Measurements from ENCODE around the gene TIFAB.

The TIFAB gene

GRCh38 chr5:135433681-135434426 is 18.3 kb downstream of the TIFAB start:
- DNase-seq = no peak
- H3K36me3 ChIP-seq = no peaks in the 10 kb centered on the region
- H3K4me3 ChIP-seq (ENCODE audit: low read depth, low read length) = no peak overlapping the region
- no peaks in the 10 kb centered on the region for H3K9me3 ChIP-seq (ENCODE audit: severe bottlenecking)
- H3K27me3 ChIP-seq (ENCODE audit: insufficient read depth, low read depth, severe bottlenecking) = no peaks in the 10 kb centered on the region
- no peak overlapping the region for H3K27ac ChIP-seq
- TF ChIP-seq, protein P1, sequence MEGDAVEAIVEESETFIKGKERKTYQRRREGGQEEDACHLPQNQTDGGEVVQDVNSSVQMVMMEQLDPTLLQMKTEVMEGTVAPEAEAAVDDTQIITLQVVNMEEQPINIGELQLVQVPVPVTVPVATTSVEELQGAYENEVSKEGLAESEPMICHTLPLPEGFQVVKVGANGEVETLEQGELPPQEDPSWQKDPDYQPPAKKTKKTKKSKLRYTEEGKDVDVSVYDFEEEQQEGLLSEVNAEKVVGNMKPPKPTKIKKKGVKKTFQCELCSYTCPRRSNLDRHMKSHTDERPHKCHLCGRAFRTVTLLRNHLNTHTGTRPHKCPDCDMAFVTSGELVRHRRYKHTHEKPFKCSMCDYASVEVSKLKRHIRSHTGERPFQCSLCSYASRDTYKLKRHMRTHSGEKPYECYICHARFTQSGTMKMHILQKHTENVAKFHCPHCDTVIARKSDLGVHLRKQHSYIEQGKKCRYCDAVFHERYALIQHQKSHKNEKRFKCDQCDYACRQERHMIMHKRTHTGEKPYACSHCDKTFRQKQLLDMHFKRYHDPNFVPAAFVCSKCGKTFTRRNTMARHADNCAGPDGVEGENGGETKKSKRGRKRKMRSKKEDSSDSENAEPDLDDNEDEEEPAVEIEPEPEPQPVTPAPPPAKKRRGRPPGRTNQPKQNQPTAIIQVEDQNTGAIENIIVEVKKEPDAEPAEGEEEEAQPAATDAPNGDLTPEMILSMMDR (IDR thresholded peaks at IDR 0.05; ENCODE audit: low read depth, low read length) = no peak

- H3K27me3 ChIP-seq (ENCODE audit: insufficient read depth, low read depth, severe bottlenecking) = no peaks in the 10 kb centered on the region
- H3K9me3 ChIP-seq (ENCODE audit: severe bottlenecking) = no peaks in the 10 kb centered on the region
- no peak overlapping the region for H3K4me3 ChIP-seq (ENCODE audit: low read depth, low read length)
- TF ChIP-seq, protein P1 (IDR thresholded peaks at IDR 0.05; ENCODE audit: low read depth, low read length) = no peak
- no peak overlapping the region for H3K27ac ChIP-seq
- no peaks in the 10 kb centered on the region for H3K36me3 ChIP-seq
- DNase-seq = no peak
Measured at GRCh38 chr5:135432113-135432512, 20.0 kb downstream of the TIFAB start.

DNA sequence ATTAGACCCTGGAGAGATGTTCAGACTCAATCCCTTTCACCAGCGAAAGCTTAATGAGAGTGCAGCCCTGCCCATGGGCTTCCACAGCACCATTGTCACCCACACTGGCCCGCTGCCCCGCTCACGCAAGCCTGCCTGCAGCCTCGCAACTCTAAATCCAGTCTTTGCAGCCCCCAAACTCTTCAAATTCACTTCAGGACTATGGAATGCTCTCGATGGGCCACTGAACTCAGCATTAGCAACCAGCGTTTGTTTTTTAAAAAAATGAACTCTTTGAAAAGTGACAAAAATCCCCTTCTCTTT is 22.1 kb downstream of the TIFAB start:
- Histone ChIP-seq H3K4me3 (ENCODE audit: low read depth, low read length) (no peak overlapping the region), H3K27ac (no peak overlapping the region), H3K27me3 (ENCODE audit: insufficient read depth, low read depth, severe bottlenecking) (no peaks in the 10 kb centered on the region), H3K9me3 (ENCODE audit: severe bottlenecking) (no peaks in the 10 kb centered on the region), H3K36me3 (no peaks in the 10 kb centered on the region)
- no peak for DNase-seq
- TF ChIP-seq, protein P1 (IDR thresholded peaks at IDR 0.05; ENCODE audit: low read depth, low read length) = no peak

DNA sequence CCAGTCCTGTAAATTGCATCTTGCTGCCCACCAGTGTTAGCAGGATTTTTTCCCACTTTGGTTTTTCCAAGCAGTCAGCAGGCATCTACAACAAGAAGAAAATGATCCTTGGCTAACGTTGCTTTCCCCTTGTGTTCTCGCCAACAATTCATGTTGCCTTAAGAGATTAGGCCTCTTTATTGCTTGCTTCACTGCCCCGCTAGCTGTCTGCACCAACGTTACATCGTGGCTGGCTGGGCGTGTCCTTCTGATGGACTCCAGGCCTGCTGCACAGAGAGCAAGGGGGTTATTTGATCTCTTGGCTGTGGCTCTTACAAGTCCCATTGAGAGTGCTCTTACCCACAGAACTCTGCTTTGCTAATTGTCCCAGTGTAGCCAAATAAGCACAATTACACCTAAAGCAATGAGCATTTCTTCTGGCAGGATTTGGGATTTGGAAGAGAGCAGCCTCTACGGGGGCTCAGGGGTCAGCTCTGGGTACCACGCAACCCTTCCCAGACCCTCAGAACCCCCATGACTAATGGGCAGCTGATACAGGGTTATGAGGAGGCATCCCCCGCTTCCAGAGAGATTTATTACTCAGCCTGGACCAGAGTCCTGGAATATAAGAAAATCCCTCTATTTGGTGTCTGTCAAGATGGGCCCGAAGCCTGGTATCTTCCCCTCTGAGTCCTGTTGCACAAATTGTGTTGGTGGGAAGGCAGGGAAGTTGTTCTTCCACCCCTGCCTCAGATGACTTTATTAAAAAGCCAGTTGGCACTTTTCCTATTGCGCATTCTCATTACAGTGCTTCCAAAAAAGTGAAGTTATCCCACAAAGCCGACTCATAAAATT is 22.6 kb downstream of the TIFAB start:
- no peaks in the 10 kb centered on the region for H3K36me3 ChIP-seq
- H3K27me3 ChIP-seq (ENCODE audit: insufficient read depth, low read depth, severe bottlenecking) = no peaks in the 10 kb centered on the region
- peak; percentile 87 for DNase-seq
- H3K9me3 ChIP-seq (ENCODE audit: severe bottlenecking) = no peaks in the 10 kb centered on the region
- peak overlapping the region; percentile 4; the same call in 1 of the 2 replicates for H3K4me3 ChIP-seq (ENCODE audit: low read depth, low read length)
- peak overlapping the region; percentile 41 for H3K27ac ChIP-seq
- TF ChIP-seq, protein P1 (IDR thresholded peaks at IDR 0.05; ENCODE audit: low read depth, low read length) = no peak

- TF ChIP-seq, protein P1 (IDR thresholded peaks at IDR 0.05; ENCODE audit: low read depth, low read length) = no peak
- no peaks in the 10 kb centered on the region for H3K27me3 ChIP-seq (ENCODE audit: insufficient read depth, low read depth, severe bottlenecking)
- no peak overlapping the region for H3K4me3 ChIP-seq (ENCODE audit: low read depth, low read length)
- H3K36me3 ChIP-seq = no peaks in the 10 kb centered on the region
- H3K27ac ChIP-seq = peak overlapping the region; percentile 41; the same call in 1 of the 2 replicates
- no peak for DNase-seq
- H3K9me3 ChIP-seq (ENCODE audit: severe bottlenecking) = no peaks in the 10 kb centered on the region
Measured at GRCh38 chr5:135428586-135428985, 23.6 kb downstream of the TIFAB start.
